Chondrocyte (in vitro differentiated cells): ENCODE data around the gene APRT. TPM values are rescaled to one million over a fixed set of nuclear protein-coding genes. Genes with fewer than 3 reads are reported as not detected.
"Not testable (repeated sequence)": the region's sequence is repeated elsewhere in the genome, so short reads cannot be mapped to it uniquely, and the experiment has no call there.

Source experiments
- DNase-seq: peaks from one replicate; pipeline ENCODE4 v3.0.0; 2021; ENCODE audit warnings: mixed read lengths, low spot score
- H3K27ac Mint-ChIP-seq: one replicate; pipeline ENCODE4 v1.8.0; 2021; ENCODE audit warnings: mild to moderate bottlenecking, moderate library complexity, mixed read lengths; ENCODE audit not compliant: unreplicated experiment
- H3K27me3 Mint-ChIP-seq: 2 replicates; pipeline ENCODE4 v1.8.0; 2021; ENCODE audit warnings: low read depth, mixed read lengths
- H3K36me3 Mint-ChIP-seq: 2 replicates; pipeline ENCODE4 v1.8.0; 2021; ENCODE audit warnings: low read depth, mixed read lengths
- H3K4me1 Mint-ChIP-seq: 2 replicates; pipeline ENCODE4 v1.8.0; 2021; ENCODE audit warnings: low read depth, mild to moderate bottlenecking, mixed read lengths
- H3K4me3 Mint-ChIP-seq: one replicate; pipeline ENCODE4 v1.8.0; 2021; ENCODE audit warnings: mild to moderate bottlenecking, moderate library complexity, mixed read lengths; ENCODE audit not compliant: unreplicated experiment
- H3K9me3 Mint-ChIP-seq: 2 replicates; pipeline ENCODE4 v1.8.0; 2021; ENCODE audit warnings: low read depth, mixed read lengths
- total RNA-seq: library from RNA; stranded (reverse); gene quantifications from 3 replicates; pipeline ENCODE4 v1.2.1, GENCODE V29; 2021
- TF ChIP-seq, protein P1 (sequence below): fragments of 200-600 bp; sonication (generic); IDR thresholded peaks from 2 replicates; pipeline ENCODE4 v1.5.0; 2021; ENCODE audit warnings: antibody characterized with exemption, mild to moderate bottlenecking, moderate library complexity

APRT gene
- total RNA-seq, 1 donor from 2014 or later, result 68.8 TPM

GRCh38 chr16:88828711-88829110 is 17.0 kb upstream of the APRT start:
- H3K27ac Mint-ChIP-seq, result no peak overlapping the region
- TF ChIP-seq, protein P1, sequence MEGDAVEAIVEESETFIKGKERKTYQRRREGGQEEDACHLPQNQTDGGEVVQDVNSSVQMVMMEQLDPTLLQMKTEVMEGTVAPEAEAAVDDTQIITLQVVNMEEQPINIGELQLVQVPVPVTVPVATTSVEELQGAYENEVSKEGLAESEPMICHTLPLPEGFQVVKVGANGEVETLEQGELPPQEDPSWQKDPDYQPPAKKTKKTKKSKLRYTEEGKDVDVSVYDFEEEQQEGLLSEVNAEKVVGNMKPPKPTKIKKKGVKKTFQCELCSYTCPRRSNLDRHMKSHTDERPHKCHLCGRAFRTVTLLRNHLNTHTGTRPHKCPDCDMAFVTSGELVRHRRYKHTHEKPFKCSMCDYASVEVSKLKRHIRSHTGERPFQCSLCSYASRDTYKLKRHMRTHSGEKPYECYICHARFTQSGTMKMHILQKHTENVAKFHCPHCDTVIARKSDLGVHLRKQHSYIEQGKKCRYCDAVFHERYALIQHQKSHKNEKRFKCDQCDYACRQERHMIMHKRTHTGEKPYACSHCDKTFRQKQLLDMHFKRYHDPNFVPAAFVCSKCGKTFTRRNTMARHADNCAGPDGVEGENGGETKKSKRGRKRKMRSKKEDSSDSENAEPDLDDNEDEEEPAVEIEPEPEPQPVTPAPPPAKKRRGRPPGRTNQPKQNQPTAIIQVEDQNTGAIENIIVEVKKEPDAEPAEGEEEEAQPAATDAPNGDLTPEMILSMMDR, result no peak
- DNase-seq, result no peak

DNA sequence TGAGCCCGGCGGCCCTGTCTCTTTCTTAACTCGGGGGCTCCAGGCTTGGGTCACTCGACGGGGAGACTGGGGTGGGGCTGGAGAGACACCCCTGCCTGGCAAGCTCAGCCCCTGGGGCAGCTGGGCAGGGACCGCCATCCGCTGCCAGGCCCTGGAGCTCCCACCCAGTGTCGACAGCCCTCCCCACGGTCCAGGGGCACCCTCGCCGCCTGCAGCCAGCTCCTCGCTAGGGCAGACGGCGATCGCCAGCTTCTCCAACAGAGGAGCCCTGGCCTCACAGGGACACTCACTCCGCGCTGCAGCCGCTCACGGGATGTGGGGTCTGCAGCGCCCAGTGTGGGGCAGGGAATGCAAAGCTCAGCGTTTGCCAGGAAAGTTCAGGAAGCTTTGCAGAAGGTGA is 16.0 kb upstream of the APRT start:
- Mint-ChIP-seq H3K4me3 (no peak overlapping the region), H3K27me3 (no peaks in the 10 kb centered on the region), H3K36me3 (peaks cover 1% of the 10 kb centered on the region), H3K4me1 (no peaks in the 10 kb centered on the region), H3K9me3 (no peaks in the 10 kb centered on the region), H3K27ac (no peak overlapping the region)
- DNase-seq, result no peak
- TF ChIP-seq, protein P1, result no peak

More at GRCh38 chr16:88828711-88829110, 17.0 kb upstream of the APRT start:
- no peaks in the 10 kb centered on the region for H3K27me3 Mint-ChIP-seq
- peaks cover 1% of the 10 kb centered on the region for H3K36me3 Mint-ChIP-seq
- no peaks in the 10 kb centered on the region for H3K9me3 Mint-ChIP-seq
- no peak overlapping the region for H3K4me3 Mint-ChIP-seq
- H3K4me1 Mint-ChIP-seq, result no peaks in the 10 kb centered on the region

DNA sequence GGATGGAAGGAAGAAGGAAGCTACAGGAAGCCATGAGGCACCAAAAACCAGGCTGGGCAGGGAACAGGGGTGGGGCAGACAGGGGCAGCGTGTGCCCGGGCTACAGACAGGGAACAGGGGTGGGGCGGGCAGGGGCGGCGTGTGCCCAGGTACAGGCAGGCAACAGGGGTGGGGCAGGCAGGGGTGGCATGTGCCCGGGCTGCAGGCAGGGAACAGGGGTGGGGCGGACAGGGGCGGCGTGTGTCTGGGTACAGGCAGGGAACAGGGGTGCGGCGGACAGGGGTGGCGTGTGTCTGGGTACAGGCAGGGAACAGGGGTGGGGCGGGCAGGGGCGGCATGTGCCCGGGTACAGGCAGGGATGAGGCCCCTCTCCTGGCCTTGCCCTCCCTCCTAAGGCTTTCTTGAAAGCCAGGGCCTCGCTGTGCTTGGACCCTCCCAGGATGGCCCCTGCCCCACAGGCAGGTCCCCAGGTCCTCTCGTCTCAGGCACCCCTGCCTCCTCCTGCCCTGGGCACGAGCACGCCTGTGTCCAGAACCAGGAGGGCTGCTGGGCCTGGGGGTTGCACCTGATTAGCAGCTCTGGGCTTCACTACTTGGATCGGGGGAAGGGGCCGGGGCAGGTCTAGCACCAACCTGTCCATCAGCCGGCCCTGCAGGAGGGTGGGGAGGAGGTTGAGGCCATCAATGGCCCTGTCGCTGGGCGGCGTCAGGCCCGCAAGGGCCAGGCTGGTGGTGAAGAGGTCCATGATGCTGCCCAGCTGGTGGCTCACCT is 14.5 kb upstream of the APRT start:
- peaks cover 3% of the 10 kb centered on the region for H3K36me3 Mint-ChIP-seq
- H3K4me3 Mint-ChIP-seq, result no peak overlapping the region

DNA sequence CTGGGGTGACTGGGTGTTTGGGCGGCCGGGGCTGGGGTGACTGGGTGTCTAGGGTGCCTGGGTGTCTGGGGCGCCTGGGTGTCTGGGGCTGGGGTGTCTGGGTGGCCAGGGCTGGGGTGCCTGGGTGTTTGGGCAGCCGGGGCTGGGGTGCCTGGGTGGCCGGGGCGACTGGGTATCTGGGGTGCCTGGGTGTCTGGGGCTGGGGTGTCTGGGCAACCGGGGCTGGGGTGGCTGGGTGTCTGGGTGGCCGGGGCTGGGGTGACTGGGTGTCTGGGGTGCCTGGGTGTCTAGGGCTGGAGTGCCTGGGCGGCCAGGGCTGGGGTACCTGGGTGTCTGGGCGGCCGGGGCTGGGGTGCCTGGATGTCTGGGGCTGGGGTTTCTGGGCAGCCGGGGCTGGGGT is 13.4 kb upstream of the APRT start:
- Mint-ChIP-seq H3K27me3 (no peaks in the 10 kb centered on the region), H3K27ac (no peak overlapping the region), H3K4me1 (no peaks in the 10 kb centered on the region), H3K9me3 (no peaks in the 10 kb centered on the region), H3K4me3 (no peak overlapping the region), H3K36me3 (peaks cover 1% of the 10 kb centered on the region)
- TF ChIP-seq, protein P1, result no peak
- DNase-seq, result no peak

More for the DNA sequence above, 14.5 kb upstream of the APRT start:
- H3K27ac Mint-ChIP-seq, result no peak overlapping the region
- DNase-seq, result no peak
- H3K27me3 Mint-ChIP-seq, result no peaks in the 10 kb centered on the region
- no peaks in the 10 kb centered on the region for H3K9me3 Mint-ChIP-seq
- TF ChIP-seq, protein P1, result no peak
- no peaks in the 10 kb centered on the region for H3K4me1 Mint-ChIP-seq

- Mint-ChIP-seq H3K4me3 (no peak overlapping the region), H3K27ac (no peak overlapping the region), H3K27me3 (no peaks in the 10 kb centered on the region), H3K4me1 (no peaks in the 10 kb centered on the region), H3K9me3 (no peaks in the 10 kb centered on the region), H3K36me3 (peaks cover 1% of the 10 kb centered on the region)
- no peak for DNase-seq
- TF ChIP-seq, protein P1, result no peak
Observed at GRCh38 chr16:88824256-88825077, 12.7 kb upstream of the APRT start.

- H3K9me3 Mint-ChIP-seq, H3K36me3 Mint-ChIP-seq, H3K4me3 Mint-ChIP-seq, H3K27me3 Mint-ChIP-seq, H3K27ac Mint-ChIP-seq, DNase-seq, H3K4me1 Mint-ChIP-seq: not testable (repeated sequence)
Observed at GRCh38 chr16:88823646-88824045, 11.9 kb upstream of the APRT start.
